GM18909 (cell line): Measurements from ENCODE around the gene CBX8.

ENCODE experiments used
- ATAC-seq: cut with Tn5 transposase; IDR thresholded peaks from one replicate; pipeline ENCODE4 v1.9.1; 2021; ENCODE audit warnings: mild to moderate bottlenecking; ENCODE audit not compliant: unreplicated experiment, poor library complexity

CBX8 gene

DNA sequence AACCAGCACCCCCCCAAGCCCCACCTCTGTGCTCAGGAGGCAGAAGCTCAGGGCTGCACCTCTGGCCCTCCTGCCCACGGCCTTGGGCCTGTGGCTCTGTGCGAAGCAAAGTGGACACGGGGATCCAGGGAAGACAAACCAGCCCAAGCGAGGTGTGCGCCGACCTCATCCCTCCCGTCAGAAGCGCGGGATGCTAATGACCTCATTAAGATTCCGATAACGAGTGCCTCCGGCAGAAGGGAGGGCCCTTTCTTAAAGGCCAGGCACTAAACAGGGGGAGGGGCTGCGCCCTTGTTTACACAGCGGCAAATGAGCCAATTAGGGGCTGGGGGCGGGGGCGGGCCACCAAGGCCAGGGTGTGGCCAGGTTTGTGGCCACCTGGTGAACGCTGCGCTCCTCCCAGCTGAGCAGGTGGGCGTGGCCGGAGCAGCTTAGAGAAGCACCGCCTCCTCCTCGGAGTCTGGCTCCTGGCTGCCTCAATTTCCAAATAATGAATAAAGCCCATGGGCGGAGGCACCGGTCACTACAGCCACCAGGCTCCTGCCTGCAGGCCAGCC, 39.2 kb upstream of the CBX8 start:
- no peak for ATAC-seq

DNA sequence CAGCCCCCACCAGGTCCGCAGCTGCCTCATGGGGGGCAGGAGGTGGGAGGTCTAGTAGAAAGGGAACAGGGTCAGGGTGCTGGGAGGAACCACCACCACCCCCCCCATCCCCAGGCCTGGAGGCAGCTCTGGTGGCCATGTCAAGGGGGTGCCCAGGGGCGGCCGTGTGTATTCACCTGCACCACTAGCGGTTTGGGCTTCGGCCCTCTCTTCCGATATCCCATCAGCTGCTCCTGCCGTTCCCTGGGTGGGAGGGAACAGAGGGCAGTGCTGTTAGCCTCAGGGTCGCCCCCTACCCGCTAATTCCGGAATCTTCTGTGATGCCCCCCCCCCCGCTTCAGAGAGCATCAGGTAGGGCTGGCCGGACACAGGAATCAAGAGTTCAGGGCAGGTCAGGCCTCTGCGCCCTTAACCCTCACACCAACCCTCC, 38.6 kb upstream of the CBX8 start:
- ATAC-seq, result no peak

DNA sequence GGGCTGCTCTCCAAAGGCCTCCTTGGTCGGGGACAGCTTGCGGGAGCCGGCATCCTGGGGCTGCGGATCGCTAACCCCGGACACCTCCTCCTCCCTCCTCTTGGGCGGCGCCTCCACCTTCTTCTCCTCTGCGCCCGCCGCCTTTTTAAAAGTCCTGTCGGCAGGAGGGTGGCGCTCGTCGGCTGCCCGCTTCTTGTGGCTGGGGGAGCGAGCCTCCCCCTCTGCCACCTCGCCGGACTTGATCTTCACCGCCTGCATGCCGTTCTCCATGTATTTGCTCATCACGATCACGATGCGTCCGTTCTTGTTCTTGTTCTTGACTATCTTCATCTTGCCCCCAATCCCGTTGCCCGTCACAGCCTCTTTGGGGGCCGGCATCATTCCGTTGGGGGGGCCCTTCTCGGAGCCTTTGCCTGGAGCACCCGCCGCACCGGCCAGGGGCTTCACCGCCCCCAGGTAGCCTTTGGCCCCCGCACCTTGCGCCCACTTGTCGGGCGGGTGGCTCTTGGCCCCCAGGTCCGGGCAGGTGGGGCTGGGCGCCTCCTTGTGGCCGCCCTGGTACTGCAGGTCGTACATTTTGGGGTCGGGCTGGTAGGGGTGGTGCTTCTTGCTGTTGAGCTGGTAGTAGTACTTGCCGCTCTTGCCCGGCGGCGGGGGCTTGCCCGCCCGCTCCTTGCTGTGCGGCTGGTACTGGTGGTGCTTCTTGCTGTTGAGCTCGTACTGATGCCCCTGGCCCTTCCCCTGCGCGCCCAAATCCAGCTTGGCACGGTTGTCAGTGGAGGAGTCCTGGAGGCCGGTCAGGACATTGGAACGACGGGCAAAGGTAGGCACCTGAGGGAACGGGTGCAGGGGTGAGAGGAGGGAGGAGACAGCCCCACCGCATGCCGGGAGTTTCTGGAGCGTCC, 37.9 kb upstream of the CBX8 start:
- ATAC-seq, result no peak

DNA sequence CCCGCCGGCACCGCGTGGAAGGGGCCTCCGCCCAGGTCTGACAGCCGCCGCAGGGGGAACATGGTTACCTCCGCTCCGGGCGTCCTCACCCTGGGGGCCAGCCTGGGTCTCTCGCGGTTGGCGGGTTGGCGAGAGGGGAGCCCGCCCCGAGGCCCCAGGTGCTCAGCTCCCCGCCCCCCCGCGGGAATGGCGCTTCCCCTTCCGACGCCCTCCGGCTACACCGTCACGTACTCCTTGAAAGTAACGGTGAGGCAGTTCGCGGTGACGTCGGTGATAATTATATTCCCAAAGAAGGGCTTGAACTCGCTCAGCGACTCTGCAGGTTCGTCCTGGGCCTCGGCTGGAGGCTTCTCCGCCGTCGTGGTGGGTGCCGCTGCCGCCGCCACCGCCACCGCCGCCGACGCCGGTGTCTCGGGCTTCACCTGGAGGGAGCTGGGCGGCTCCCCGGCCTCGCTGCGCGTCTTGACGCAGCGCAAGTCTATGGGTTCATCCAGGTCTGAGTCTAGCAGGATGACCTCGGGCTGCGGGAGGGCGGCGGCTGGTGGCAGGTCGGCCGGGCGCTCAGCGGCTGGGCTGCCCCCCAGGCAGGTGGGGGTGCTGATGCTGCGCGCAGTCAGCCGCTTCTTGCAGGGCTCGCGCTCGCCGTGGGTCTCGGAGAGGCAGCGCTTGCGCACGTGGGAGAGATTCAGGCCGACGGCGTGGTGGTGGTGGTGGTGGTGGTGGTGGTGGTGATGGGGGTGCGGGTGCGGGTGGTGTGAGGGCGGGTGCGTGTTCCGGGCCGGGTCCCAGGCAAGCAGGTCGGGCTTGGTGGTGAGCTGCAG, 37.1 kb upstream of the CBX8 start:
- ATAC-seq, result no peak

DNA sequence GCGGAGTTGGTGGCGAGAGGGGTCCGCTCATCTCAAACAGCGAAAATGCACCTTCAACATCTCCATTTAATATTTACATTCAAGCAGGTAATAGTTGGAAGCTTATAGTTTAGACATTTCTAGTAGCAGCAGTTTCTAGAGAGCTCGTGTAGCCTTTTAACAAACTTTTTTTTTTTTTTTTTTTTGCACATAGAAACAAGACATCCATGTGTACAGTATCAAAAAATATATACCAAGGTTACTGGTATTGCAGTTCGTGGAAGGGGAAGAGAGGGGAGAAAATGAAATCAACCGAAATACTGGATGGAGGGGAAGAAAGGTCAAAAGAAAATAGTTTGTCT, 36.2 kb upstream of the CBX8 start:
- no peak for ATAC-seq

DNA sequence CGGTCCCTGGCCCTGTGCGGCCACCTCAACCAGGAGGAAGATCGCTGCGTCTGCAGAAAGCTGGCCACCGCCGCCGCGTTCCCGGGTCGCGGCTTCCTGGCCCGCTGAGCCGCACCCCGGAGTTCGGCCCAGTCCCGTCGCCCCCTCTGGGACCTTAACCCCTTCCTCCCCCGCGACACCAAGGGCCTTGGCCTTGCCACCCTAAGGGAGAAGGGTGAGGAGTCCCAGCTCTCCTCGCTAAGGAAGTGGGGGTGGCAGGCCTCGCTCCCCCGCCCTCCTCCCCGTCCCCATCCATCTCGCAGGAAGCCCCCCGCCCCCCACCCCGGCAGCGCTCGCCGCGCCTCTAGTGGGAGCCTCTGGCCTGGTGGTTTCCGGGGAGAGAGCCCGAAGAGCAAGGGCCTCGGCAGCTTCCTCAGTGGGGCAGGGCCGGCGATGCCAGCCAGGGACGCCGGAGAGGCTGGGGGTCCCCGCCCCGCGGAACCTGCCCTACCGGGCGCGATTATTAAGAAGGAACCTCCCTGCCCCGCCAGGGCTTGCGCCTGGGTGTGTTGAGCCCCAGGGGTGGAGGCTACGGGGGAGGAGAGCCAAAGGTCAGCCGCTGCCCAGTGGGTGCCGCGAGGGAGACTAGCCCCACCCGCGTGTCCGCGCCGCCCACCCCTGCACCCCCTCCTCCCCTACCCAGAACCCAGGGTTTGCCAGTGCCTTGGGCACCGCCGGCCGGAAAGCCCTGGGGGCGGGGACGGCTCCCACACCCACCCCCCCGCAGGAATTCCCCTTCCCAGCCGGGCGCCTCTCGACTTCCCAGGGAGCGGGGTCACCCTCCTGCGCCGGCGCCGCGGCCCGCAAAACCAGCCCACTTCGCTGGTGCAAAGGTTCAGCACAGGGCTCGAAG, 35.6 kb upstream of the CBX8 start:
- ATAC-seq, result no peak

DNA sequence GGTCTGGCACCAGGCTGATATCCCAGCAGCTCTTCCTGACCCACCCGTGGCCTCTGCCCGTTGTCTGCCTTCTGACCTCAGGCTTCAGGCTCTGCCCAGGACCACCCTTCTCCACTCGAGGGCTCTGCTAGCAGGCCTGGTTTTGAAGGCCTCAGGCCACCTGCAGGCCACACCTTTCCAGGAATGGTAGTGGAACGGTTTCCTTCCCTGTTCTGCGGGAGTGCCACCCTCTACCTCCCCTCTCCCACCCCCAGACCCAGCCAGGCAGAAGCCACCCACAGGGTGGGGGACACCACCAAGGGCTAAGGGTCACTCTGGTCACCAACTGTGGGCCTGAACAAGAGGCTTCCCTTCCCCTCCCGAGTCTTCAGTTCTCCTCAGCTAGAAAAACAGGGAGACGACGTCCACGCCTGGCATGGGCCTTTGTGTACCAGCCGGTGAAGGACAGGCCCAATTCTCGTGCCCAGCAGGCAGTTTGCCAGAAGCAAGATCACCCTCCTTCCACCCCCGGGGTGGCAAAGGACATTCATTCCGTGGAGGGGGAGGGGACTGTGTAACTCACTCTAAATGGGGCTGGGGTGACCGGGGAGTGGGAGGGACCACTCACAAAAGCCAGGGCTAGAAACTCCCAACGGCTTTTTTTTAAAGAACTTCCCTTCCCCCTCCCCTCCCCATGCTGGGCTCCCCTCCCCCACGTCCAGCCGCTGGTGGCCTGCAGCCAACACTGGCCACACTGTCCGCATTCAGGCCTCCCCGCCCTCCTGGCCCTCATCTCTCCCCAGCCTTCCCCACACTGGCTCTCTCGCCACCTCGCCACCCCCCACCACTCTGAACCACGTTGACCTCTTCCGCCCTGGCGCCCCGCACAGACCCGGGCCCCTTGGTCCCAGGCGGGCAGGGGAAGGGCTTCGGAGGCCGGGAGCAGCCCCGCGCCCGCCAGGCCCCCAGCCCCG, 34.7 kb upstream of the CBX8 start:
- no peak for ATAC-seq

DNA sequence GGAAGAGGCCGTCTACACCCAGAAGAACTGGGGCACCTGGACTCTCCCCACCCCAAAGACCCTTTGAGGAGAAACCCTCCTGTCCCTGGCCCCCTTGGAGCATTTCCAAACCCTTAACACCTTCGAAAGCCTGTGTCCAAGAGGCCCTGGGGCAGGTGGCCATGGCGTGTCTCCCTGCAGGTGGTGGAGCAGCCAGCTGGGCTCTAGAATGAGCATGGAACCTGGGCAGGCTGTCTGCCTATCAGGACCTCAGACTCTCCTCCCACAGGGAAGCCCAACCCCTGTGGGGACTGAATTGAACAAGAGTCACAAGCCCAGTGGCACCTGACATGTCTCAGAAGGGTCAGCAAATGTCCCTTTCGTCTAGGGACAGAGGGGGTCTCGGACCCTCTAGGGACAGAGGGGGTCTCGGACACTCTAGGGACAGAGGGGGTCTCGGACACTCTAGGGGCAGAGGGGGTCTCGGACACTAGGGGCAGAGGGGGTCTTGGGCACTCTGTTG, 33.9 kb upstream of the CBX8 start:
- ATAC-seq, result no peak

DNA sequence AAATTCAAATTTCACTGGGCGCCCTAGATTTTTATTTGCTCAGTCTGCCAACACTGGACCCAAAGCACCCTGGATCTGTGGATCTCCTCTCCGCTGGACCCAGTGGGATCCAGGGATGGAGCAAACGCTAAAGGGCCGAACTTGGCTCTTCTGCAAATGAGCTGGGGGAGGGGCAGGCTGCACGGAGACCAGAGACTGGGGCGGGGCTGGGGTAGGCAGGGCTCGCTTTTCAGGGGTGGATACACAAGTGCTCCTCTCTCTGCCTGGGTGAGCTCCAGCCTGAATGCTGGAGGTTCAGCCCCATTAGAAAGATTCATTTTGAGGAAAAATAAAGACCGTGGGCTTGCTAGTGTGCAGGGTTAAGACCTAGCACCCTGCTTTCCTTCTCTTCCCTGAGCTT, 33.4 kb upstream of the CBX8 start:
- no peak for ATAC-seq

DNA sequence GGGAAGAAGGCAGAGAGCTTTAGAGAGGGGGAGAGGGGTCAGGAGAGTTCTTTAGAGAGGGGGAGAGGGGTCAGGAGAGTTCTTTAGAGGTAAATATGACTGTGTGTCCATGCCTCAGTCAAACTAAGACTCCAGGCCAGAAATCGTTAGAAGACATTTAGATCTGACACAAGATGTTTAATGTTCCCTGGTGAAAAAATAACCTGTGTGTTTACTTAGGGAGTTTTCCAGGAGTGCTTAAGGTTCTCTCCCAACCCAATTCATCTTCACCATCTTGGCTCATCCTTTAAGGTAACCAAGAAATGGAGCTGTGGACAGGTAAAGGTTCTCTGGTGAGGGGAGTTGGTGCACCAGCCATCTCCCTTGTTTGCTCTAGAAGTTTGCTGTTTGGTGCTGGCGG, 32.6 kb upstream of the CBX8 start:
- ATAC-seq, result no peak

DNA sequence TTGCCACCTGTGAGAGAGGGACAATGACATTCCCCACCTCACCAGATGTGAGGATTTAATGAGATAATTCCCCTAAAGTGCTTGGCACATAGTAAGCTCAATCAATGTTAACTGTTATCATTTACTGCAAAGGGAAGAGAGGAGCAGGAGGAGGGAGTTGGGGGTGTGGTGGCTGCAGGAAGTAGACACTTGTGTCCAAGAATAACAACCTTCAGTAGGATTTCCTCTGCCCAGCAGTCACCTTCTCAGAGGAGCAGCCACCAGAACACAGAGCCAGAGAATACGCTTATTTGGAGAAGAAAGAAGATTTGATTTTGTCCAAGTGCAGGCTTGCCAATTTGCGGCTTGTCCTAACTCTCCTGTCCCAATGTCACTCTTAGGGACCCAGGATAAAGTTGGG, 32.1 kb upstream of the CBX8 start:
- no peak for ATAC-seq

DNA sequence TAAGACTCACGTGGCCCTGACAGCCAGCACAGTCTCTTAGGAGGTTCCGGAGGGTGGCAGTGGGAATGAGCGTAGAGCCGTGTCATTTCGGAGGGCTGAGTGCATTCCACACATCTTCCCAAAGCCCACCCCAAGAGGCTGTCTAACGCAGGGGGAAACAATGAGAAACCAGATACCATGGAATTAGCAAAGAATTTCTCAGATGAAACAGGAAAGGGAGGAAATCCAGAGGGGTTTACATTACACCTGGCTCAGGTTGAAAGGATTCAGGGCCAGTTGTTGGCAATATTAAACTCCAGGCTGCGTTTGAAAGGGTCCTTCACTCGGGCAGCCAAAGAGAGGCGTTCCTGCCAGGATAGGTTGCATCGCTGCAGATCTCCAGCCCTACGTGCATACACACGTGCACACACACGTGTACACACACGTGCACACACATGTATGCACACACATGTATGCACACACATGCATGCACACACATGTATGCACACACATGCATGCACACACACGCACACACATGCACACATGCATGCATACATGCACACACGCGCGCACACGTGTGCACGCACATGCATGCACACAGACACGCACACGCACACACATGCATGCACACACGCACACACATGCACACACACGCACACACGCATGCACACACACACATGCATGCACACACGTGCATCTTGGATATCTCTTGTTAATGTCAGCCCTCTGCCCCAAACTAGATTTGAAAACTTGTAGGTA, 30.1 kb upstream of the CBX8 start:
- no peak for ATAC-seq

DNA sequence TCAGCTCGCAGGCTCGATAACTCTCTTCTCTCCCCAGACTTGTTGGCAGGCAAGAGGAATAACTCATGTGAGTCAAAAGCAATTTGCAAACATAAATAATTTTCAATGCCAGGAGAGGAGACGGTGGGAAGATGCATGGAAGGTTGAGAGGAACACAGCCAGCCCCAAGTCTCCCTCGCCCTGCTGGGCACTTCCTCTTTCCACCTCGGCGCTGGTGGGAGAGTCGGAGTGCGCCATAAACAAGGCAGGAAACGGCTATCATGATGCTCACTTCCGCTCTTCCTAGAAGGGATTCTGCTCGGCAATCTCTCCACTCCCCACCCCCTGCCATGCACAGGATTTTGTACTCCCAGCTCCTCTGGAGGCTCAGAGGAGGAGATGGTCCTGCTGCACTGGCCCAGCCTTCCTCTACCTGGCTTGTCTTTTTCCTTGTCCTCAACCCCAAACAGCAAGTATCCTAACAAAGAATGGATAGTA, 29.4 kb upstream of the CBX8 start:
- no peak for ATAC-seq

DNA sequence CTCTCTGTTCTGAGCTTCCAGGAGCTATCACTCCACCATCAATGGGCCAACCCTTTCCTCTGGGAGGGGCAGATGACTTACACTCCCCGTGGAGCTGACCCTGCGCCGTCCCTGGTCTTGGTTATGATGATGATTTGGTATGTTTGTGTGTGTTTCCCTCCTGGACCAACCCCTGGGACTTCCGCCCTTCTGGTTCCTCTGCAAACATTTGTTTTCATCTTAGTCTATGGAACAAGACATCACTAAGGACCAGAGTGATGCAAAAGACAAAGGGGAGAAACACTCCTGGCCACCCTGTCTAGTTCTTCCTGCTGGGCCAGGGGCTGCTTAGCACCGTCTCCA, 28.7 kb upstream of the CBX8 start:
- ATAC-seq, result no peak

DNA sequence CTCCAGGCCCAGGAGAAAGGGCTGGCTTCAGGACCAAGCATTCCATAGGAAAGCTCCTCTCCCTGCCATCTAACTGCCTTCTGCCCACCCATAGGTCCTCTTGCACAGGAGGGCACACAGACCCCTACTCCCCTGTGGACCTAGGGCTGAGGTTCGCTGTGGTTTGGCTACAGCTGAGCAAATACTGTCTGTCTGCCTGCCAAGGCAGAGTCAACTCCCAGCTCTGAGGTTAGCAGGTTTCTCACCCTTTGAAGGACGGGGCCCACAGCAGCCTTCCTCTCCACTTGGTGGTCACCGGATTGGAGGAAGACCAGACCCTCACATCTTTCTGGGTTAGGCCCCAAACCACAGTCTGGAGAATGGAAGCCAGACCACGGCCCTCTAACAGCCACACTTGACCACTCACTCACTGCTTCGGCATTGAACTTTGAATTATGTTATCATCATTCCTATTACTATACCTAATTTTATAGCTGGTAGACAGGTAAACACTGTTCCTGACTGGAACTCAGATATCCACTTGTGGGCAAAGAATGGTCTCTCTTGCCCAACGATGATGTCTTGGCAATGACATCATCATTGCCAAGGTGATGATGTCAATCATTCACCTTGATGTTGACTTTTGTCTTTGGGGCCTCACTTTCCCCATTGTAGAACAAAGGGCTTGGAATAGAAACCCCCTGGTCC, 28.2 kb upstream of the CBX8 start:
- no peak for ATAC-seq

DNA sequence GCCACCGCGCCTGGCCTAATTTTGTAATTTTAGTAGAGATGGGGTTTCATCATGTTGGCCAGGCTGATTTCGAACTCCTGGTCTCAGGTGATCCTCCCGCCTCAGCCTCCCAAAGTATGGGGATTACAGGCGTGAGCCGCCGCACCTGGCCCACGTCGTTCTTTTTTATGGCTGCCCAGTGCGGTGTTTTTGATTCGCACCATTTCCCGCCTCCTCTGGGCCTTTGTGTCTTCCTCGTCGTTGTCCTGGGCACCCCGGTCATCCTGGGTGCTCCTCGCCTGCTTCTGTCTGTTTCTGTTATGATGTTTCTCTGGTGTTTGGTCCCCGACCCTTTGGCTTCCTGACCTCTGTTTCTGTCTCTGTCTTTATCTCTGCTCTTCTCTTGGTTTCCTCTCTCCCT, 27.4 kb upstream of the CBX8 start:
- no peak for ATAC-seq

DNA sequence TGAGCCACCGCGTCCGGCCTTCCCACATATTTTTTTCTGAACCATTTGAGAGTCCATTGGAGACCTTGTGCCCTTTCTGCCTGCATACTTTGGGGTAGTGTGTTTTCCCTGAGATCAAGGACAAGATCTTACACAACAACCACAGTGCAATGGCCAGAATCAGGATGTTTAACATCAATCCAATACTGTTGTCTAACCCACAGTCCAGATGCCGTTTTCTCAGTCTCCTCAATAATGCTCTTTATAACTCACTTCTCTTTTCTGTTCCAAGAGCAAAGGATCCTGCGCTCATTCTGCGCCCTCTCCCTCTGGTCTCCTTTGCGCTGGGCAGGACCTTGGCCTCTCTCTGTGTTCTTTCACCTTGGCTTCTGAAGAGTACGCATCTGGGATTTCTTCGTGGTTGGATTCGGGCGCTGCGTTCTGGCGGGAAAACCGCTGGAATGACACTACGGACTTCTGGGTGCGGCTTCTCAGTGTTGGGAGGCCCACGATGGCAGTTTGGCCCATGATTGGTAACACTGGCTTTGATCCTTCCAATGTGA, 25.8 kb upstream of the CBX8 start:
- no peak for ATAC-seq
